NK-92 treated with Interleukin-12 subunit alpha and Interleukin-12 subunit beta, amount 100 ng/mL, for 24 hours (cell line): ENCODE measurements around the gene ATP6V1F.

ENCODE experiments used
- DNase-seq: peaks from one replicate; lab custom pipeline; 2025; lab: John Stamatoyannopoulos, UW

ATP6V1F gene

GRCh38 chr7:128862571-128863432, at the start of gene ATP6V1F:
TSS of gene ATP6V1F (plus strand) at chr7:128862856. CDS start at chr7:128862905, 49 bp downstream.
- peak; percentile 98 for DNase-seq

GRCh38 chr7:128814499-128814898, 48.2 kb upstream of the ATP6V1F start:
- DNase-seq: no peak

- DNase-seq: no peak
Measured at GRCh38 chr7:128815289-128815942, 47.2 kb upstream of the ATP6V1F start.

GRCh38 chr7:128818694-128819093, 44.0 kb upstream of the ATP6V1F start:
- no peak for DNase-seq

- DNase-seq: no peak
Measured at GRCh38 chr7:128821724-128822123, 40.9 kb upstream of the ATP6V1F start.

- DNase-seq: no peak
Measured at GRCh38 chr7:128826512-128826911, 36.1 kb upstream of the ATP6V1F start.

GRCh38 chr7:128826916-128827247, 35.8 kb upstream of the ATP6V1F start:
- DNase-seq: no peak

- no peak for DNase-seq
Measured at GRCh38 chr7:128827248-128827958, 35.3 kb upstream of the ATP6V1F start.

GRCh38 chr7:128827971-128828711, 34.5 kb upstream of the ATP6V1F start:
- no peak for DNase-seq

GRCh38 chr7:128829391-128830166, 33.1 kb upstream of the ATP6V1F start:
- no peak for DNase-seq

GRCh38 chr7:128830231-128831177, 32.2 kb upstream of the ATP6V1F start, which contains the start of gene FLNC:
TSS of gene FLNC (plus strand) at chr7:128830406. CDS start at chr7:128830638, 232 bp downstream.
- no peak for DNase-seq

- DNase-seq: no peak
Measured at GRCh38 chr7:128831178-128831993, 31.3 kb upstream of the ATP6V1F start.

GRCh38 chr7:128831994-128832879, 30.4 kb upstream of the ATP6V1F start:
- no peak for DNase-seq

- DNase-seq: no peak
Measured at GRCh38 chr7:128832880-128833147, 29.8 kb upstream of the ATP6V1F start.

GRCh38 chr7:128833148-128833945, 29.3 kb upstream of the ATP6V1F start:
- no peak for DNase-seq

GRCh38 chr7:128833946-128834325, 28.7 kb upstream of the ATP6V1F start:
- no peak for DNase-seq

- DNase-seq: no peak
Measured at GRCh38 chr7:128835231-128835751, 27.4 kb upstream of the ATP6V1F start.
